ENCODE results near the gene NYAP1. TPM values are rescaled to one million over a fixed set of nuclear protein-coding genes. Genes with fewer than 3 reads are reported as not detected.
"Not testable (repeated sequence)": the region's sequence is repeated elsewhere in the genome, so short reads cannot be mapped to it uniquely, and the experiment has no call there.

Gene NYAP1
- total RNA-seq, 1 donor from 2014 or later: 0.99 TPM

DNA sequence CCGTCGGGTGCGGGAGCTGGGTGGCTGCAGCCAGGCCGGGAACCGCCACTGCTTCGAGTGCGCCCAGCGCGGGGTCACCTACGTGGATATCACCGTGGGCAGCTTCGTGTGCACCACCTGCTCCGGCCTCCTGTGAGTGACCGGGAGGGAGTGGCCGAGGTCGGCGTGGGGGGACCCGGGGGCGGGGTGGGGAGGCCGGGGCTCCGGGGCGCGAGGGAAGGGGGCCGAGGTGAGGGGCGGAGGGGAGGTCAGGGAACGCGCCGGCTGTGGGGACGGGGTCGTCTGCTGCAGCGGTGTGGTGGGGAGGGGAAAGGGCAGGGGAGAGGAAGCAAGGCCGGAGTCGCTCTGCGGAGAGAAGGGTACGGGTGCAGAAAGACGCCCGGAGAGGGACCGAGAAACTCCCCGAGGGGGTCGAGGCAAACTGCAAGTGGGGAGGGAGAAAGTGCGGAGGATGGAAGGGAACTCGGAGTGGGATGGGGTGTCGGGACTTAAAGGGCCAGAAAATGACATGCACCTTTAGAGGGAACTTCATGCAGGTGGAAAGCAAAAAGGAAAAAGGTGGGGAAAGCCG is 55.8 kb downstream of the NYAP1 start:
- Mint-ChIP-seq H3K27me3 (ENCODE audit: unreplicated experiment) (no peaks in the 10 kb centered on the region), H3K4me1 (ENCODE audit: unreplicated experiment) (peaks cover 20% of the 10 kb centered on the region), H3K27ac (ENCODE audit: unreplicated experiment) (no peak overlapping the region), H3K4me3 (ENCODE audit: unreplicated experiment) (peak overlapping the region; percentile 98), H3K36me3 (ENCODE audit: unreplicated experiment) (no peaks in the 10 kb centered on the region), H3K9me3 (ENCODE audit: unreplicated experiment) (no peaks in the 10 kb centered on the region)
- TF ChIP-seq, protein P1, sequence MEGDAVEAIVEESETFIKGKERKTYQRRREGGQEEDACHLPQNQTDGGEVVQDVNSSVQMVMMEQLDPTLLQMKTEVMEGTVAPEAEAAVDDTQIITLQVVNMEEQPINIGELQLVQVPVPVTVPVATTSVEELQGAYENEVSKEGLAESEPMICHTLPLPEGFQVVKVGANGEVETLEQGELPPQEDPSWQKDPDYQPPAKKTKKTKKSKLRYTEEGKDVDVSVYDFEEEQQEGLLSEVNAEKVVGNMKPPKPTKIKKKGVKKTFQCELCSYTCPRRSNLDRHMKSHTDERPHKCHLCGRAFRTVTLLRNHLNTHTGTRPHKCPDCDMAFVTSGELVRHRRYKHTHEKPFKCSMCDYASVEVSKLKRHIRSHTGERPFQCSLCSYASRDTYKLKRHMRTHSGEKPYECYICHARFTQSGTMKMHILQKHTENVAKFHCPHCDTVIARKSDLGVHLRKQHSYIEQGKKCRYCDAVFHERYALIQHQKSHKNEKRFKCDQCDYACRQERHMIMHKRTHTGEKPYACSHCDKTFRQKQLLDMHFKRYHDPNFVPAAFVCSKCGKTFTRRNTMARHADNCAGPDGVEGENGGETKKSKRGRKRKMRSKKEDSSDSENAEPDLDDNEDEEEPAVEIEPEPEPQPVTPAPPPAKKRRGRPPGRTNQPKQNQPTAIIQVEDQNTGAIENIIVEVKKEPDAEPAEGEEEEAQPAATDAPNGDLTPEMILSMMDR (IDR thresholded peaks at IDR 0.05): no peak
- no peak for DNase-seq (ENCODE audit: extremely low spot score, unreplicated experiment)

GRCh38 chr7:100540073-100540723 is 56.5 kb downstream of the NYAP1 start:
- Mint-ChIP-seq H3K4me3 (ENCODE audit: unreplicated experiment) (peak overlapping the region; percentile 98), H3K4me1 (ENCODE audit: unreplicated experiment) (peaks cover 27% of the 10 kb centered on the region), H3K36me3 (ENCODE audit: unreplicated experiment) (no peaks in the 10 kb centered on the region), H3K9me3 (ENCODE audit: unreplicated experiment) (no peaks in the 10 kb centered on the region), H3K27me3 (ENCODE audit: unreplicated experiment) (no peaks in the 10 kb centered on the region), H3K27ac (ENCODE audit: unreplicated experiment) (no peak overlapping the region)
- TF ChIP-seq, protein P1 (IDR thresholded peaks at IDR 0.05): no peak
- no peak for DNase-seq (ENCODE audit: extremely low spot score, unreplicated experiment)

GRCh38 chr7:100541309-100541708 is 57.6 kb downstream of the NYAP1 start:
- H3K36me3 Mint-ChIP-seq (ENCODE audit: unreplicated experiment); H3K4me3 Mint-ChIP-seq (ENCODE audit: unreplicated experiment); H3K9me3 Mint-ChIP-seq (ENCODE audit: unreplicated experiment); H3K27me3 Mint-ChIP-seq (ENCODE audit: unreplicated experiment); DNase-seq (ENCODE audit: extremely low spot score, unreplicated experiment); H3K27ac Mint-ChIP-seq (ENCODE audit: unreplicated experiment): not testable (repeated sequence)
- peaks cover 38% of the 10 kb centered on the region for H3K4me1 Mint-ChIP-seq (ENCODE audit: unreplicated experiment)

DNA sequence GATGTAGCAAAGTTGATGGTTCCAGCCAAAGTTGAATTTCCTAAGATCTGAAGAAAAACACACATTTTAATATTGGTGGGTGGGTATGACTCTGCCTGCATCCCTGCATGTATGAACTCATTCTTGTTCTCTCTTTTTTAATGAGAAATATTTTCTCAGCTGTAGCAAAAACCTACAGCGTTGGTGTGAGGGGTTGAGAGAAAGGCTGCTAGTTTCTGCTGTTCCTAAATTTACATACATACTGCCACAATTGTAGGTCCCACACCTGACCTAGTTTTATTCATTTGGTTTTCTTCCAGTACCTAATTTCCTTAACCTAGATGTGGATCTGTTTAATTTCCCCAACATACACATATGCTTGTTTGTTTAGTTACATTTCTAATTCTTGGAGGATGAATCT is 59.9 kb downstream of the NYAP1 start:
- no peak for DNase-seq (ENCODE audit: extremely low spot score, unreplicated experiment)
- H3K27ac Mint-ChIP-seq (ENCODE audit: unreplicated experiment): no peak overlapping the region
- H3K4me1 Mint-ChIP-seq (ENCODE audit: unreplicated experiment): peaks cover 52% of the 10 kb centered on the region
- no peaks in the 10 kb centered on the region for H3K36me3 Mint-ChIP-seq (ENCODE audit: unreplicated experiment)
- no peaks in the 10 kb centered on the region for H3K9me3 Mint-ChIP-seq (ENCODE audit: unreplicated experiment)
- H3K4me3 Mint-ChIP-seq (ENCODE audit: unreplicated experiment): no peak overlapping the region
- TF ChIP-seq, protein P1 (IDR thresholded peaks at IDR 0.05): no peak
- no peaks in the 10 kb centered on the region for H3K27me3 Mint-ChIP-seq (ENCODE audit: unreplicated experiment)

- Mint-ChIP-seq H3K4me3 (ENCODE audit: unreplicated experiment) (no peak overlapping the region), H3K4me1 (ENCODE audit: unreplicated experiment) (peaks cover 52% of the 10 kb centered on the region), H3K27me3 (ENCODE audit: unreplicated experiment) (no peaks in the 10 kb centered on the region), H3K27ac (ENCODE audit: unreplicated experiment) (peak overlapping the region; percentile 90), H3K36me3 (ENCODE audit: unreplicated experiment) (no peaks in the 10 kb centered on the region), H3K9me3 (ENCODE audit: unreplicated experiment) (no peaks in the 10 kb centered on the region)
- TF ChIP-seq, protein P1 (IDR thresholded peaks at IDR 0.05): no peak
- no peak for DNase-seq (ENCODE audit: extremely low spot score, unreplicated experiment)
Measured at GRCh38 chr7:100544386-100544785, 60.7 kb downstream of the NYAP1 start.

Other genes starting within 250 kb of the NYAP1 start
- gene SPDYE3, start 176.2 kb upstream of the NYAP1 start, total RNA-seq: not detected in 2 replicates
- 31.7 and 38.7 TPM in 2 replicates for gene PILRB, start 125.8 kb upstream of the NYAP1 start, total RNA-seq
- 1.8 and 2.5 TPM in 2 replicates for gene PILRA, start 110.4 kb upstream of the NYAP1 start, total RNA-seq
- 4.4 and 5.0 TPM in 2 replicates for gene ZCWPW1, start 55.2 kb upstream of the NYAP1 start, total RNA-seq
- gene MEPCE, start 54.1 kb upstream of the NYAP1 start, total RNA-seq: 50.0 and 50.1 TPM in 2 replicates
- 22.8 and 32.1 TPM in 2 replicates for gene PPP1R35, start 47.4 kb upstream of the NYAP1 start, total RNA-seq
- 0.46 TPM in 1 of 2 replicates, not detected in the other for gene SPACDR, start 19.7 kb upstream of the NYAP1 start, total RNA-seq
- 46.8 and 46.9 TPM in 2 replicates for gene TSC22D4, start 4.7 kb upstream of the NYAP1 start, total RNA-seq
- 10.2 and 10.8 TPM in 2 replicates for gene AGFG2, start 55.3 kb downstream of the NYAP1 start, total RNA-seq
- 1.5 TPM in 1 of 2 replicates, not detected in the other for gene SAP25, start 90.0 kb downstream of the NYAP1 start, total RNA-seq
- 76.2 and 90.9 TPM in 2 replicates for gene LRCH4, start 102.2 kb downstream of the NYAP1 start, total RNA-seq
- gene FBXO24, start 102.4 kb downstream of the NYAP1 start, total RNA-seq: 0.46 and 0.94 TPM in 2 replicates
- gene PCOLCE, start 118.4 kb downstream of the NYAP1 start, total RNA-seq: 608 and 626 TPM in 2 replicates
- 24.5 and 26.3 TPM in 2 replicates for gene MOSPD3, start 128.6 kb downstream of the NYAP1 start, total RNA-seq
- gene TFR2, start 157.6 kb downstream of the NYAP1 start, total RNA-seq: 0.19 and 0.31 TPM in 2 replicates
- gene ACTL6B, start 172.5 kb downstream of the NYAP1 start, total RNA-seq: not detected in 2 replicates
- gene GNB2, start 189.8 kb downstream of the NYAP1 start, total RNA-seq: 229 and 251 TPM in 2 replicates
- gene GIGYF1, start 210.3 kb downstream of the NYAP1 start, total RNA-seq: 56.3 and 64.6 TPM in 2 replicates
- 19.3 and 26.3 TPM in 2 replicates for gene POP7, start 222.2 kb downstream of the NYAP1 start, total RNA-seq
- not detected in 2 replicates for gene EPO, start 236.5 kb downstream of the NYAP1 start, total RNA-seq
- gene ZAN, start 249.7 kb downstream of the NYAP1 start, total RNA-seq: not detected in 2 replicates

Measured in osteocyte (in vitro differentiated cells).